Activated CD4-positive, alpha-beta T cell treated with anti-CD3 and anti-CD28 coated beads for 48 hours (primary cell): Measurements from ENCODE around the gene SKIC2.
"Not testable (repeated sequence)": the region's sequence is repeated elsewhere in the genome, so short reads cannot be mapped to it uniquely, and the experiment has no call there.

Experiments used
- DNase-seq: peaks from one replicate; pipeline ENCODE4 v3.0.0-alpha.2; 2020

The SKIC2 gene

DNA sequence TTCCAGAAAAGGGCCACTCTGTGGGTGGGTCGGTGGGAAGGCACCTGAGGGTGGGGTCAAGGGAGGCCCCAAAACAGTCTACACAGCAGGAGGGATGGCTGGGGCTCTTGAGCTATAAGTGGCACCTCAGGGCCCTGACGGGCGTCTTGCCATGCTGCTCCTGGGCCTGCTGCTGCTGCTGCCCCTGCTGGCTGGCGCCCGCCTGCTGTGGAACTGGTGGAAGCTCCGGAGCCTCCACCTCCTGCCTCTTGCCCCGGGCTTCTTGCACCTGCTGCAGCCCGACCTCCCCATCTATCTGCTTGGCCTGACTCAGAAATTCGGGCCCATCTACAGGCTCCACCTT, 46.5 kb downstream of the SKIC2 start:
- not testable (repeated sequence) for DNase-seq

DNA sequence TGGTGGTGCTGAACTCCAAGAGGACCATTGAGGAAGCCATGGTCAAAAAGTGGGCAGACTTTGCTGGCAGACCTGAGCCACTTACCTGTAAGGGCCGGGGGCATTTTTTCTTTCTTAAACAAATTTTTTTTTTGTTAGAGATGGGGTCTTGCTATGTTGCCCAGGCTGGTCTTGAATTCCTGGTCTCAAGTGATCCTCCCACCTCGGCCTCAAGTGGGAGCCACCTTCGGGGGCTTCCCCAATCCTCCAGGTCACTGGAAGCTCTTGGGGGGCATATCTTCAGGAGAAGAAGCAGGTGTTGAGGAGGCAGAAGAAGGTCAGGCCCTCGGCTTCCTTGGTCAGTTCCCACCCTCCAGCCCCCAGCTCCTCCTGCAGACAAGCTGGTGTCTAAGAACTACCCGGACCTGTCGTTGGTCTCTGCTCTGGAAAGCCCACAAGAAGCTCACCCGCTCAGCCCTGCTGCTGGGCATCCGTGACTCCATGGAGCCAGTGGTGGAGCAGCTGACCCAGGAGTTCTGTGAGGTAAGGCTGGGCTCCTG, 47.1 kb downstream of the SKIC2 start:
- not testable (repeated sequence) for DNase-seq

DNA sequence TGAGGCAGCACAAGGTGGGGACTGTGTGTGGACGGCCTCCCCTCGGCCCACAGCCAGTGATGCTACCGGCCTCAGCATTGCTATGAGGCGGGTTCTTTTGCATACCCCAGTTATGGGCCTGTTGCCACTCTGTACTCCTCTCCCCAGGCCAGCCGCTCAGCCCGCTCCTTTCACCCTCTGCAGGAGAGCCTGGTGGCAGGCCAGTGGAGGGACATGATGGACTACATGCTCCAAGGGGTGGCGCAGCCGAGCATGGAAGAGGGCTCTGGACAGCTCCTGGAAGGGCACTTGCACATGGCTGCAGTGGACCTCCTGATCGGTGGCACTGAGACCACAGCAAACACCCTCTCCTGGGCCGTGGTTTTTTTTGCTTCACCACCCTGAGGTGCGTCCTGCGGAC, 48.1 kb downstream of the SKIC2 start:
- DNase-seq: not testable (repeated sequence)

DNA sequence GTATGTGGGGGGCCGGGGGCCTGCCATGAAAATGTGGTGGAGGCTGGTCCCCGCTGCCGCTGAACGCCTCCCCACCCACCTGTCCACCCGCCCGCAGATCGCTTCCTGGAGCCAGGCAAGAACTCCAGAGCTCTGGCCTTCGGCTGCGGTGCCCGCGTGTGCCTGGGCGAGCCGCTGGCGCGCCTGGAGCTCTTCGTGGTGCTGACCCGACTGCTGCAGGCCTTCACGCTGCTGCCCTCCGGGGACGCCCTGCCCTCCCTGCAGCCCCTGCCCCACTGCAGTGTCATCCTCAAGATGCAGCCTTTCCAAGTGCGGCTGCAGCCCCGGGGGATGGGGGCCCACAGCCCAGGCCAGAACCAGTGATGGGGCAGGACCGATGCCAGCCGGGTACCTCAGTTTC, 49.1 kb downstream of the SKIC2 start:
- DNase-seq: not testable (repeated sequence)

DNA sequence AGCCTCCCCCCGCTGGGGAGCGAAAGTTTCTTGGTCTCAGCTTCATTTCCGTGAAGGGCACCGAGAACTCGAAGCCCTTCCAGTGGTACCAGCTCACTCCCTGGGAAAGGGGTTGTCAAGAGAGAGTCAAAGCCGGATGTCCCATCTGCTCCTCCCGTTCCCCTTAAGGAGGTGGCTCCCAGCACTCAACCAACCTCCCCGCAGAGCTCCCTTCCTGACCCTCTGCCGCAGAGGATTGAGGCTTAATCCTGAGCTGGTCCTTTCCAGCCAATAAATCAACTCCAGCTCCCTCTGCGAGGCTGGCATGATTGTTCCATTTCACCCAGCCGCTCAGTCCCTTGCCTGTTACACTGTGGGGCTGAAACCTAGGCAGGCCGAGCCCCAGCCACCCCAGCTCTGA, 49.6 kb downstream of the SKIC2 start:
- not testable (repeated sequence) for DNase-seq

DNA sequence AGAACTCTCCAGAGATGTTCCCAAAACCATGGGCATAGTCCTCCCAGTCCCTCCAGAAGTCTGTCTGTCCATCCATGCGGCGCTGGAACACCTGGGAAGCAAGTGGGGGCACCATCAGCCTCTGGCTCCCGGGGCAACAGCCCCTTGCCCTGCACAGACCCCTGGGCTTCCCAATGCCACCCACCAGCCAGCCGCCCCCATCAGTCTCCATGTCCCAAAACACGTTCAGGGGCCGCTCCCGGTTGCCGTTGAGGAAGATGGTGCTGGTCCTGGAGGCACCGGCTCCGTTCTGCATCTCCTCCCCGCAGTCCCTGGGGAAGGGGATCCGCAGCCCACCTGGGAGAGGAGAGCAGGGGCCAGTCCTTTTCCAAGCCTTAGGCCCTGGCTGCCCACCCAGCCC, 50.6 kb downstream of the SKIC2 start:
- DNase-seq: not testable (repeated sequence)

DNA sequence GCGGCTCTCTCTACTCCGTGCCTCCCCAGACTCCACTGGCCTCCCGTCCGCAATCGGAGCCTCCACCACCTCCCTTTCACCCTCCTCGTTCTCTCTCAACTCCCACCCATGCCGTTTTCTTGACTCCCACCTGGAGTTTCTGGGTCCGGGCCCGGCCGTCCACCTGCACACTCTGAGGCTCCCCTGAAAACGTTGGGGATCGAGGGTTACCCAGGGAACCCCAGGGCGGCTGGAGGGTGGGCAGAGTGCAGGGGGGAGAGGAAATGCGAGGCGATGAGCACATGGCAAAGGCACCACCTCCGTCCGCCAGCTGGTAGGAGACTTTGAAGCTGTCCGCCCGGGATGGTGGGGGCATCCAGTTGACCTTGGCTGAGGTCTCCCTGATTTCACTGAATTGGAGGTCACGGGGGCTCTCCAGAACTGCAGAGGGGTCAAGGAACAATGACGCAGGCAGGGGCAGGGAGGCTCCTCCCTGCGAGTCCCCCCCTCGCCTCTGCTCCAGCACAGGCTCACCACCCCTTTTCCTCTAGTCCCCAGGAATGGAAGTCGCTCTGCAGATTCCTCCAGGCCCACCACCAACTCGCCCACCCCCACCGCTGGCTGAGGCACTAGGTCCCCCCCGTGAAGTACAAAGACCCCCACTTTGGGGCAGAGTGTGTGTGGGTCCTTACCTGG, 52.0 kb downstream of the SKIC2 start:
- DNase-seq: not testable (repeated sequence)

DNA sequence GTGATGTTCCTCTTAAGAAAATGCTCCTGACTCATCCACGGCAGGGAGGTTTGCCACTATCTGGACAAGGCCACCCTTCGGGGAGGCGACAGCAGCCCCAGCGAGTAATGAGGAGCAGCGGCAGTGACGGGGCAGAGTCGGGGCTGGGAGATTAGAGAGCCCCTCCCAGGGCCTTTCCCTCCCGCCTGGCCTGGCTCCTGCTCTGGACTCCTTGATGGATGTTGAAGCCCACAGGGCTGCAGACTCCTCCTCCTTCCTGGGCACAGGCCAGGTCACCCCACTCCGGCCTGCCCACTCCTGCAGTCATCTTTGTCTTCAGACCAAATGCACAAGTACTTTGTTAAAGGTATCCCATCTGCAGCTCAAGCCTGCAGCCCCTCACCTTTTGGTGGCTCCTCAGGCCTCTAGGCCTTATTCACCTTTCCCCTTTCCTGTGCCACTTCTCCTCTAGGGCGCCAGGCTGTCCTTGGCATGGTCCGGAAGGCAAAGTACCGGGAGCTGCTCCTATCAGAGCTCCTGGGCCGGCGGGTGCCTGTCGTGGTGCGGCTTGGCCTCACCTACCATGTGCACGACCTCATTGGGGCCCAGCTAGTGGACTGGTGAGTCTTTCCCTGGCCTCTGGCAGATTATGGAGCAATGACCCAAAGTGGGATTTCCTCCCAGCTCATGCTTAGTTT, 54.1 kb downstream of the SKIC2 start:
- DNase-seq: not testable (repeated sequence)

DNA sequence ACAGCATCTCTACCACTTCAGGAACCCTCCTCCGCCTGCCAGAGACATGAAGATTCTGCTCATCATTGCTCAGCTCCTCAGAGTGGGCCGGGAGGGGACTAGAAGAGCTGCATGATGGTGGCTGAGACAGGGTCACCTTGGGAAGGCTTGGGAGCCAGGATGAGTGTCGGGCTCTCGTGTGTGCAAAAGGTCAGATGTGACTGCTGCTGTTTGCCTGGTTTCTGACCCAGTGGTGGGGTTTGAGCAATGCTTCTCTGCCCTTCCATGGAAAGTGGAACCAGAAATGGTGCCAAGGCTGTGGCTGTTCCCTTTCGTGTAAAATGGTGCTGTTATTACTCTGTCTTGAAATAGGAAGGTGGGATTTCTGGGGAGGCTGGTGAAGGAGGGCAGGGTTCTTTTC, 54.8 kb downstream of the SKIC2 start:
- not testable (repeated sequence) for DNase-seq

DNA sequence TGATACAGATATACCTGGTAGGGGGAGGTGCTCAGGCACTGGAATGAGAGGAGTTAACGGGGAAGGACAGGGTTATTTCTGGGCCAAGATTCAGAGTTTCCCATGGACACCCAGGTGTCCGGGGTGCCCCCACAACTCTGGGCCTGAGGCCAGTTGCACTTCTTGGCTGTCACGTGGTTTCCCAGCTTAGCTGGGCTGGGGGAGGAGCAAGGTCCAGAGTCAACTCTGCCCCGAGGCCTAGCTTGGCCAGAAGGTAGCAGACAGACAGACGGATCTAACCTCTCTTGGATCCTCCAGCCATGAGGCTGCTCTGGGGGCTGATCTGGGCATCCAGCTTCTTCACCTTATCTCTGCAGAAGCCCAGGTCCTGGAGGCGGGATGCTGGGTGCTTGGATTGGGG, 55.6 kb downstream of the SKIC2 start, which contains the start of gene C4B:
C4B (plus strand) TSS at position 249 of the 400 bp plus-strand sequence; CDS start at position 300, 51 bp downstream.
- DNase-seq: not testable (repeated sequence)
